H1 (cell line): ENCODE measurements around the gene SCRG1. TPM values are rescaled to one million over a fixed set of nuclear protein-coding genes. Genes with fewer than 3 reads are reported as not detected.
A peak's percentile ranks its signal among the peaks of the same experiment; 100 is the strongest.

Experiments
- CTCF ChIA-PET: fragments of 300-600 bp; sonication (Branson Sonifier 250); formaldehyde crosslinking; loops from one replicate; lab custom pipeline; 2021; ENCODE audit not compliant: partially characterized antibody; lab: Charles Lee
- POLR2A ChIA-PET: fragments of 300-600 bp; sonication (Branson Sonifier 250); formaldehyde crosslinking; loops from one replicate; lab custom pipeline; 2021; ENCODE audit warnings: inconsistent platforms; ENCODE audit not compliant: partially characterized antibody; lab: Charles Lee
- DNase-seq, 2 experiments: peaks; one replicate each; pipeline versions ENCODE4 v3.0.0 to v3.0.0-alpha.2; 2010 to 2022; ENCODE audit warnings: low spot score in 2 of 2, low read depth in 1 of 2, mixed read lengths in 1 of 2
- FAIRE-seq: peaks from 2 replicates; lab custom pipeline; 2011; peaks lifted over from hg19 to GRCh38; lab: Jason Lieb, UNC
- H2AFZ ChIP-seq: 2 replicates; pipeline ENCODE4 v1.8.1; 2012; ENCODE audit warnings: low read length, inconsistent platforms
- H2AK5ac ChIP-seq: 2 replicates; pipeline ENCODE4 v1.6.1; 2013; ENCODE audit warnings: low read depth, low read length
- H2BK120ac ChIP-seq: replicated peaks from 2 replicates; pipeline ENCODE3; 2013; ENCODE audit warnings: low read depth, low read length, inconsistent platforms
- H2BK12ac ChIP-seq: 2 replicates; pipeline ENCODE4 v1.6.1; 2013; ENCODE audit warnings: low read depth, low read length
- H2BK15ac ChIP-seq: 2 replicates; pipeline ENCODE4 v1.6.1; 2013; ENCODE audit warnings: low read length
- H2BK20ac ChIP-seq: 2 replicates; pipeline ENCODE4 v1.6.1; 2013; ENCODE audit warnings: low read length
- H2BK5ac ChIP-seq: 2 replicates; pipeline ENCODE4 v1.6.1; 2013; ENCODE audit warnings: low read depth, low read length
- H3K14ac ChIP-seq: 2 replicates; pipeline ENCODE4 v1.6.1; 2013; ENCODE audit warnings: inconsistent platforms; ENCODE audit not compliant: insufficient read length
- H3K18ac ChIP-seq: 2 replicates; pipeline ENCODE4 v1.6.1; 2013; ENCODE audit warnings: low read length; ENCODE audit errors: extremely low read depth
- H3K23ac ChIP-seq: 2 replicates; pipeline ENCODE4 v1.6.1; 2013; ENCODE audit warnings: inconsistent platforms; ENCODE audit not compliant: insufficient read length
- H3K23me2 ChIP-seq: 2 replicates; pipeline ENCODE4 v1.6.1; 2013; ENCODE audit warnings: low read depth, low read length
- H3K27ac ChIP-seq: 2 replicates; pipeline ENCODE4 v1.6.1; 2011; ENCODE audit warnings: low read depth, low read length, inconsistent platforms
- H3K27me3 ChIP-seq, 4 experiments: replicated peaks in 1 of 4; 1 replicate in 1 of 4; 2 replicates in 3 of 4; pipeline versions ENCODE4 v1.6.1 to v1.8.1; 2011 to 2013; ENCODE audit warnings: low read length in 3 of 4, mild to moderate bottlenecking in 3 of 4, inconsistent platforms in 2 of 4, mixed read lengths in 2 of 4, moderate library complexity in 1 of 4; ENCODE audit not compliant: control insufficient read depth in 3 of 4, insufficient read depth in 3 of 4; ENCODE audit errors: extremely low read depth in 1 of 4
- H3K36me3 ChIP-seq, 4 experiments: 2 replicates each; pipeline versions ENCODE4 v1.6.1 to v1.8.1; 2011 to 2013; ENCODE audit warnings: mild to moderate bottlenecking in 4 of 4, low read length in 3 of 4, moderate library complexity in 2 of 4, control low read depth in 1 of 4, inconsistent platforms in 1 of 4; ENCODE audit not compliant: insufficient read depth in 4 of 4, control insufficient read depth in 2 of 4
- H3K4ac ChIP-seq: replicated peaks from 2 replicates; pipeline ENCODE3; 2013; ENCODE audit warnings: low read length, low read depth, mixed read lengths, inconsistent platforms; ENCODE audit not compliant: insufficient read length
- H3K4me1 ChIP-seq, 4 experiments: replicated peaks in 1 of 4; 1 replicate in 1 of 4; 2 replicates in 3 of 4; pipeline versions ENCODE4 v1.6.1 to v1.8.1; 2011 to 2013; ENCODE audit warnings: low read length in 3 of 4, inconsistent platforms in 2 of 4, mixed read lengths in 1 of 4; ENCODE audit not compliant: insufficient read depth in 4 of 4, control insufficient read depth in 3 of 4
- H3K4me2 ChIP-seq, 2 experiments: 2 replicates each; pipeline versions ENCODE4 v1.6.1 to v1.8.1; 2011 to 2013; ENCODE audit warnings: low read depth in 2 of 2, low read length in 2 of 2, control low read depth in 1 of 2, inconsistent platforms in 1 of 2, mild to moderate bottlenecking in 1 of 2; ENCODE audit not compliant: insufficient read depth in 1 of 2
- H3K4me3 ChIP-seq, 4 experiments: fragments of 200-600, 300-600 bp in 1 of 4; sonication (generic), shearing (Covaris generic), sonication (Bioruptor Twin) in 1 of 4; 2 replicates each; pipeline versions ENCODE4 v1.5.1 to v1.8.1; 2011 to 2016; ENCODE audit warnings: low read length in 4 of 4, low read depth in 3 of 4, control low read depth in 2 of 4, inconsistent platforms in 2 of 4, mild to moderate bottlenecking in 2 of 4, mixed read lengths in 1 of 4, moderate library complexity in 1 of 4; ENCODE audit not compliant: insufficient read depth in 2 of 4; ENCODE audit errors: extremely low read depth in 1 of 4
- H3K56ac ChIP-seq: replicated peaks from 2 replicates; pipeline ENCODE3; 2013; ENCODE audit warnings: low read depth, mild to moderate bottlenecking, mixed read lengths, low read length, inconsistent platforms; ENCODE audit not compliant: insufficient read length
- H3K79me1 ChIP-seq: 2 replicates; pipeline ENCODE4 v1.6.1; 2013; ENCODE audit warnings: low read depth, low read length, control low read depth
- H3K79me2 ChIP-seq, 2 experiments: 2 replicates each; pipeline versions ENCODE4 v1.6.1 to v1.8.1; 2012 to 2013; ENCODE audit warnings: low read length in 2 of 2, mild to moderate bottlenecking in 2 of 2, inconsistent platforms in 1 of 2; ENCODE audit not compliant: insufficient read depth in 2 of 2, control insufficient read depth in 1 of 2
- H3K9ac ChIP-seq, 4 experiments: replicated peaks in 1 of 4; 1 replicate in 1 of 4; 2 replicates in 3 of 4; pipeline versions ENCODE4 v1.6.1 to v1.8.1; 2011 to 2013; ENCODE audit warnings: low read depth in 3 of 4, low read length in 3 of 4, control low read depth in 2 of 4, mild to moderate bottlenecking in 2 of 4, moderate library complexity in 2 of 4, inconsistent platforms in 1 of 4; ENCODE audit errors: extremely low read depth in 1 of 4
- H3K9me3 ChIP-seq, 2 experiments: 2 replicates each; pipeline versions ENCODE4 v1.6.1 to v1.8.1; 2012 to 2013; ENCODE audit warnings: mild to moderate bottlenecking in 2 of 2, moderate library complexity in 2 of 2, control low read depth in 1 of 2, inconsistent platforms in 1 of 2, low read depth in 1 of 2, low read length in 1 of 2, mixed read lengths in 1 of 2; ENCODE audit not compliant: insufficient read depth in 2 of 2
- H4K20me1 ChIP-seq, 2 experiments: replicated peaks in 1 of 2; 2 replicates each; pipeline versions ENCODE3 to v1.8.1; 2011 to 2013; ENCODE audit warnings: inconsistent platforms in 2 of 2, low read length in 2 of 2, mild to moderate bottlenecking in 1 of 2; ENCODE audit not compliant: insufficient read depth in 2 of 2, control insufficient read depth in 1 of 2
- H4K5ac ChIP-seq: 2 replicates; pipeline ENCODE4 v1.6.1; 2013; ENCODE audit warnings: low read length, low read depth, mixed read lengths, inconsistent platforms; ENCODE audit not compliant: insufficient read length
- H4K8ac ChIP-seq: 2 replicates; pipeline ENCODE4 v1.8.0; 2013; ENCODE audit warnings: mild to moderate bottlenecking, moderate library complexity, low read length, inconsistent platforms; ENCODE audit not compliant: insufficient read depth; ENCODE audit errors: extremely low read depth
- H4K91ac ChIP-seq: replicated peaks from 2 replicates; pipeline ENCODE3; 2013; ENCODE audit warnings: low read length, mixed read lengths, inconsistent platforms; ENCODE audit not compliant: insufficient read length
- BACH1 ChIP-seq: IDR thresholded peaks from 2 replicates; pipeline ENCODE4 v1.6.1; 2012; ENCODE audit warnings: low read length, improper control_type of control experiment
- CBX8 ChIP-seq: fragments of 300-800, 300-1000 bp; sonication (generic); IDR thresholded peaks from 2 replicates; pipeline ENCODE4 v1.7.1; 2016; ENCODE audit warnings: low read depth, low read length, borderline replicate concordance
- CHD1 ChIP-seq: IDR thresholded peaks from 2 replicates; pipeline ENCODE4 v1.6.1; 2012; ENCODE audit warnings: low read depth, low read length, improper control_type of control experiment
- CHD2 ChIP-seq: IDR thresholded peaks from 2 replicates; pipeline ENCODE4 v1.6.1; 2012; ENCODE audit warnings: low read length, improper control_type of control experiment
- GTF2F1 ChIP-seq: IDR thresholded peaks from 2 replicates; pipeline ENCODE4 v1.6.1; 2012; ENCODE audit warnings: low read depth, low read length, improper control_type of control experiment, borderline replicate concordance
- HDAC2 ChIP-seq, 2 experiments: fragments of 300-600 bp in 1 of 2; sonication (generic) in 1 of 2; IDR thresholded peaks; 2 replicates each; pipeline ENCODE4 v1.6.1; 2011 to 2012; ENCODE audit warnings: low read depth in 2 of 2, low read length in 2 of 2, mild to moderate bottlenecking in 2 of 2, moderate library complexity in 2 of 2, borderline replicate concordance in 1 of 2, inconsistent platforms in 1 of 2
- PHF8 ChIP-seq: fragments of 200-600 bp; sonication (generic); conservative IDR thresholded peaks from 2 replicates; pipeline ENCODE4 v1.7.1; 2012; ENCODE audit warnings: low read depth, mild to moderate bottlenecking, inconsistent platforms, low read length, moderate library complexity
- RBBP5 ChIP-seq: IDR thresholded peaks from 2 replicates; pipeline ENCODE4 v1.7.1; 2012; ENCODE audit warnings: low read depth, mild to moderate bottlenecking, inconsistent platforms, low read length, moderate library complexity, borderline replicate concordance
- SAP30 ChIP-seq: fragments of 300-600 bp; sonication (generic); IDR thresholded peaks from 2 replicates; pipeline ENCODE4 v1.7.1; 2012; ENCODE audit warnings: low read length, moderate library complexity, mild to moderate bottlenecking, inconsistent platforms; ENCODE audit not compliant: insufficient read depth, insufficient replicate concordance
- SIRT6 ChIP-seq: IDR thresholded peaks from one replicate; pipeline ENCODE4 v1.7.1; 2012; ENCODE audit warnings: low read length, inconsistent platforms
- SUZ12 ChIP-seq: fragments of 200-600 bp; sonication (generic); IDR thresholded peaks from 2 replicates; pipeline ENCODE4 v1.6.1; 2012; ENCODE audit warnings: mild to moderate bottlenecking, inconsistent platforms, low read length, moderate library complexity, mixed read lengths
- YY1 ChIP-seq: IDR thresholded peaks from 2 replicates; pipeline ENCODE4 v1.6.1; 2011; ENCODE audit warnings: low read depth, mild to moderate bottlenecking, low read length
- WGBS, 2 experiments: shearing (Covaris generic) in 1 of 2; methylation state at CpG; one replicate each; pipeline versions ENCODE4 v1.1.6 to v1.1.7; 2013 to 2015; ENCODE audit warnings: low lambda C conversion rate in 2 of 2, mixed read lengths in 2 of 2, inconsistent platforms in 1 of 2, low coverage in 1 of 2, missing lambda C conversion rate in 1 of 2; ENCODE audit not compliant: insufficient replicate concordance in 2 of 2, insufficient coverage in 1 of 2, insufficient read length in 1 of 2; ENCODE audit errors: extremely low coverage in 1 of 2, missing lambda C conversion rate in 1 of 2; 5-methylcytosine and 5-hydroxymethylcytosine counted together
- polyA plus RNA-seq, 7 experiments: library from polyadenylated mRNA; depleted of rRNA in 3 of 7; stranded (reverse) in 5 of 7; unstranded in 2 of 7; fragments of >200 nt in 5 of 7; fragments of 200-250 nt in 2 of 7; gene quantifications; 1 replicate in 5 of 7; 2 replicates in 1 of 7; 4 replicates in 1 of 7; pipeline versions ENCODE4 v1.2.1 to v1.2.3, GENCODE V29; 2011 to 2013; ENCODE audit warnings: missing spikeins in 2 of 7, mixed read lengths in 2 of 7
- total RNA-seq: library from RNA; stranded (reverse); fragmentation: NEBNext Ultra II Directional; extraction: Animal tissue kit (Norgen Biotek cat#: 25700); gene quantifications from 2 replicates; pipeline ENCODE4 v1.2.1, GENCODE V29; 2021

Gene SCRG1
- total and polyA plus RNA-seq, 2 of the 8 experiments (the other 6 are each of a cell fraction or from before 2014, with no cell fraction given): not detected

- FAIRE-seq: no peak
- no peak overlapping the region for H2AFZ ChIP-seq
- H2BK12ac ChIP-seq: no peak overlapping the region
- no peaks in the 10 kb centered on the region for H3K79me2 ChIP-seq
- no peaks in the 10 kb centered on the region for H3K4me1 ChIP-seq
- WGBS, 2 experiments: 43% methylated on average over 2 of the region's 2 CpGs; no CpG with 5 or more reads in 1 of the 2 experiments
- CTCF ChIA-PET: interaction anchor here (1.0 to 6.2 kb wide), 8 partner anchors 11 to 397 kb away, joined by 3 to 55 read pairs (median 3); no protein-coding TSS in a partner anchor
- 0 out of 2 replicates have a peak overlapping the region, but pooled peaks have one; percentile 17 for H2BK5ac ChIP-seq
- no peak overlapping the region for H3K23ac ChIP-seq
- H3K14ac ChIP-seq: no peak overlapping the region
- H3K4ac ChIP-seq: no peak overlapping the region
- H3K36me3 ChIP-seq: no peaks in the 10 kb centered on the region; a peak in 1 of 8 replicates
- H4K5ac ChIP-seq: no peak overlapping the region
- H3K56ac ChIP-seq: no peak overlapping the region
- no peak overlapping the region for H3K27ac ChIP-seq
- no peaks in the 10 kb centered on the region for H3K9me3 ChIP-seq
- no peaks in the 10 kb centered on the region for H3K23me2 ChIP-seq
- no peak overlapping the region for H2BK15ac ChIP-seq
- H3K4me3 ChIP-seq: no peak overlapping the region
- POLR2A ChIA-PET: interaction anchor here (0.6 to 0.8 kb wide), 2 partner anchors 9 to 11 kb away, joined by 3 read pairs; partner anchors contain the start of gene SCRG1
- no peaks in the 10 kb centered on the region for H4K20me1 ChIP-seq
- H3K4me2 ChIP-seq: no peak overlapping the region
- no peak overlapping the region for H4K91ac ChIP-seq
- no peak overlapping the region for H3K18ac ChIP-seq
- DNase-seq: no peak
- no peak overlapping the region for H2BK20ac ChIP-seq
- H4K8ac ChIP-seq: no peak overlapping the region
- H3K9ac ChIP-seq: no peak overlapping the region
- no peak overlapping the region for H2AK5ac ChIP-seq
- H3K27me3 ChIP-seq: no peaks in the 10 kb centered on the region; a peak in 1 of 7 replicates
- no peak overlapping the region for H2BK120ac ChIP-seq
- H3K79me1 ChIP-seq: no peaks in the 10 kb centered on the region
- TF ChIP-seq SUZ12 (no peak), CHD2 (no peak), CBX8 (no peak), SAP30 (no peak), SIRT6 (no peak), YY1 (no peak), CHD1 (no peak), RBBP5 (no peak), GTF2F1 (no peak), PHF8 (no peak), BACH1 (no peak), HDAC2 (IDR thresholded peaks at IDR 0.05; ENCODE audit: borderline replicate concordance in 1 of 2, low read depth in 2 of 2, low read length in 2 of 2) (no peak)
Measured at GRCh38 chr4:173410079-173410478, 11.2 kb upstream of the SCRG1 start.
